MG63 (cell line): ENCODE data around the gene KLHL29. TPM values are rescaled to one million over a fixed set of nuclear protein-coding genes. Genes with fewer than 3 reads are reported as not detected.

Experiments used
- DNase-seq: peaks from one replicate; pipeline ENCODE4 v3.0.0-alpha.2; 2020
- H3K27me3 ChIP-seq: fragments of 250-450 bp; sonication (Bioruptor Pico); 2 replicates; pipeline ENCODE4 v1.5.1; 2020; ENCODE audit warnings: mild to moderate bottlenecking, moderate library complexity
- H3K36me3 ChIP-seq: fragments of 250-450 bp; sonication (Bioruptor Pico); 2 replicates; pipeline ENCODE4 v1.5.1; 2020; ENCODE audit warnings: mild to moderate bottlenecking, moderate library complexity
- H3K4me3 ChIP-seq: fragments of 250-450 bp; sonication (Bioruptor Pico); 2 replicates; pipeline ENCODE4 v1.5.1; 2020; ENCODE audit warnings: mild to moderate bottlenecking, moderate library complexity
- H3K9me3 ChIP-seq: fragments of 250-450 bp; sonication (Bioruptor Pico); 2 replicates; pipeline ENCODE4 v1.5.1; 2020; ENCODE audit warnings: mild to moderate bottlenecking, moderate library complexity
- total RNA-seq: library from RNA; depleted of rRNA; stranded (reverse); fragments of >200 nt; shearing (Covaris generic); gene quantifications from 2 replicates; pipeline ENCODE4 v1.2.3, GENCODE V29; 2014; ENCODE audit warnings: low replicate concordance

The KLHL29 gene
- total RNA-seq, 1 experiment from 2014 or later, result 1.5 TPM

GRCh38 chr2:23681356-23682140, 296.6 kb downstream of the KLHL29 start:
- Histone ChIP-seq H3K27me3 (no peaks in the 10 kb centered on the region), H3K36me3 (no peaks in the 10 kb centered on the region), H3K4me3 (no peak overlapping the region), H3K9me3 (peaks cover 4% of the 10 kb centered on the region)
- DNase-seq, result no peak

- Histone ChIP-seq H3K27me3 (no peaks in the 10 kb centered on the region), H3K9me3 (peaks cover 4% of the 10 kb centered on the region), H3K4me3 (no peak overlapping the region), H3K36me3 (no peaks in the 10 kb centered on the region)
- DNase-seq, result no peak
These were observed 297.5 kb downstream of the KLHL29 start for GRCh38 chr2:23682481-23682880.

GRCh38 chr2:23683001-23683400, 298.0 kb downstream of the KLHL29 start:
- no peak for DNase-seq
- Histone ChIP-seq H3K27me3 (no peaks in the 10 kb centered on the region), H3K4me3 (no peak overlapping the region), H3K36me3 (no peaks in the 10 kb centered on the region), H3K9me3 (peaks cover 4% of the 10 kb centered on the region)

GRCh38 chr2:23684395-23685176, 299.6 kb downstream of the KLHL29 start:
- Histone ChIP-seq H3K4me3 (no peak overlapping the region), H3K9me3 (no peaks in the 10 kb centered on the region)

GRCh38 chr2:23685181-23685580, 300.2 kb downstream of the KLHL29 start:
- no peaks in the 10 kb centered on the region for H3K9me3 ChIP-seq
- H3K36me3 ChIP-seq, result no peaks in the 10 kb centered on the region
- H3K4me3 ChIP-seq, result no peak overlapping the region
- no peaks in the 10 kb centered on the region for H3K27me3 ChIP-seq
- no peak for DNase-seq

More at GRCh38 chr2:23684395-23685176, 299.6 kb downstream of the KLHL29 start:
- H3K27me3 ChIP-seq, result no peaks in the 10 kb centered on the region
- no peak for DNase-seq
- H3K36me3 ChIP-seq, result no peaks in the 10 kb centered on the region

- no peak for DNase-seq
- H3K9me3 ChIP-seq, result no peaks in the 10 kb centered on the region
- H3K4me3 ChIP-seq, result no peak overlapping the region
- H3K27me3 ChIP-seq, result no peaks in the 10 kb centered on the region
- H3K36me3 ChIP-seq, result no peaks in the 10 kb centered on the region
These were observed 300.7 kb downstream of the KLHL29 start for GRCh38 chr2:23685706-23686105.

- Histone ChIP-seq H3K9me3 (no peaks in the 10 kb centered on the region), H3K4me3 (no peak overlapping the region), H3K36me3 (no peaks in the 10 kb centered on the region), H3K27me3 (no peaks in the 10 kb centered on the region)
- DNase-seq, result no peak
These were observed 301.5 kb downstream of the KLHL29 start for GRCh38 chr2:23686405-23687029.

- no peaks in the 10 kb centered on the region for H3K27me3 ChIP-seq
- DNase-seq, result no peak
- H3K36me3 ChIP-seq, result no peaks in the 10 kb centered on the region
- H3K9me3 ChIP-seq, result no peaks in the 10 kb centered on the region
- H3K4me3 ChIP-seq, result no peak overlapping the region
These were observed 302.2 kb downstream of the KLHL29 start for GRCh38 chr2:23687214-23687613.

GRCh38 chr2:23687713-23688112, 302.7 kb downstream of the KLHL29 start:
- Histone ChIP-seq H3K27me3 (no peaks in the 10 kb centered on the region), H3K4me3 (no peak overlapping the region), H3K9me3 (no peaks in the 10 kb centered on the region), H3K36me3 (no peaks in the 10 kb centered on the region)
- no peak for DNase-seq

GRCh38 chr2:23688486-23689130, 303.6 kb downstream of the KLHL29 start:
- Histone ChIP-seq H3K27me3 (no peaks in the 10 kb centered on the region), H3K4me3 (no peak overlapping the region), H3K36me3 (no peaks in the 10 kb centered on the region), H3K9me3 (no peaks in the 10 kb centered on the region)
- no peak for DNase-seq

GRCh38 chr2:23689131-23689700, 304.2 kb downstream of the KLHL29 start:
- Histone ChIP-seq H3K4me3 (no peak overlapping the region), H3K9me3 (no peaks in the 10 kb centered on the region), H3K36me3 (no peaks in the 10 kb centered on the region), H3K27me3 (no peaks in the 10 kb centered on the region)
- DNase-seq, result no peak

GRCh38 chr2:23689891-23690290, 304.9 kb downstream of the KLHL29 start:
- Histone ChIP-seq H3K27me3 (no peaks in the 10 kb centered on the region), H3K4me3 (no peak overlapping the region), H3K9me3 (no peaks in the 10 kb centered on the region), H3K36me3 (no peaks in the 10 kb centered on the region)
- DNase-seq, result no peak

- no peak for DNase-seq
These were observed 305.6 kb downstream of the KLHL29 start for GRCh38 chr2:23690421-23691105.

GRCh38 chr2:23691106-23691470, 306.1 kb downstream of the KLHL29 start:
- no peak for DNase-seq
- no peaks in the 10 kb centered on the region for H3K9me3 ChIP-seq
- no peaks in the 10 kb centered on the region for H3K36me3 ChIP-seq
- H3K27me3 ChIP-seq, result no peaks in the 10 kb centered on the region
- no peak overlapping the region for H3K4me3 ChIP-seq

More at GRCh38 chr2:23690421-23691105, 305.6 kb downstream of the KLHL29 start:
- H3K27me3 ChIP-seq, result no peaks in the 10 kb centered on the region
- no peaks in the 10 kb centered on the region for H3K9me3 ChIP-seq
- H3K4me3 ChIP-seq, result no peak overlapping the region
- no peaks in the 10 kb centered on the region for H3K36me3 ChIP-seq

- Histone ChIP-seq H3K27me3 (no peaks in the 10 kb centered on the region), H3K9me3 (no peaks in the 10 kb centered on the region), H3K36me3 (peaks cover 4% of the 10 kb centered on the region; the same call in 1 of the 2 replicates), H3K4me3 (no peak overlapping the region)
- DNase-seq, result no peak
These were observed 306.6 kb downstream of the KLHL29 start for GRCh38 chr2:23691565-23691964.

- H3K27me3 ChIP-seq, result no peaks in the 10 kb centered on the region
- H3K9me3 ChIP-seq, result no peaks in the 10 kb centered on the region
- H3K4me3 ChIP-seq, result no peak overlapping the region
- DNase-seq, result no peak
- H3K36me3 ChIP-seq, result peaks cover 8% of the 10 kb centered on the region; the same call in 1 of the 2 replicates
These were observed 307.3 kb downstream of the KLHL29 start for GRCh38 chr2:23692263-23692662.
